ENCODE results near the gene BCOR. TPM values are rescaled to one million over a fixed set of nuclear protein-coding genes. Genes with fewer than 3 reads are reported as not detected.

The BCOR gene
- total RNA-seq, 1 experiment from 2014 or later = 28.8 TPM

DNA sequence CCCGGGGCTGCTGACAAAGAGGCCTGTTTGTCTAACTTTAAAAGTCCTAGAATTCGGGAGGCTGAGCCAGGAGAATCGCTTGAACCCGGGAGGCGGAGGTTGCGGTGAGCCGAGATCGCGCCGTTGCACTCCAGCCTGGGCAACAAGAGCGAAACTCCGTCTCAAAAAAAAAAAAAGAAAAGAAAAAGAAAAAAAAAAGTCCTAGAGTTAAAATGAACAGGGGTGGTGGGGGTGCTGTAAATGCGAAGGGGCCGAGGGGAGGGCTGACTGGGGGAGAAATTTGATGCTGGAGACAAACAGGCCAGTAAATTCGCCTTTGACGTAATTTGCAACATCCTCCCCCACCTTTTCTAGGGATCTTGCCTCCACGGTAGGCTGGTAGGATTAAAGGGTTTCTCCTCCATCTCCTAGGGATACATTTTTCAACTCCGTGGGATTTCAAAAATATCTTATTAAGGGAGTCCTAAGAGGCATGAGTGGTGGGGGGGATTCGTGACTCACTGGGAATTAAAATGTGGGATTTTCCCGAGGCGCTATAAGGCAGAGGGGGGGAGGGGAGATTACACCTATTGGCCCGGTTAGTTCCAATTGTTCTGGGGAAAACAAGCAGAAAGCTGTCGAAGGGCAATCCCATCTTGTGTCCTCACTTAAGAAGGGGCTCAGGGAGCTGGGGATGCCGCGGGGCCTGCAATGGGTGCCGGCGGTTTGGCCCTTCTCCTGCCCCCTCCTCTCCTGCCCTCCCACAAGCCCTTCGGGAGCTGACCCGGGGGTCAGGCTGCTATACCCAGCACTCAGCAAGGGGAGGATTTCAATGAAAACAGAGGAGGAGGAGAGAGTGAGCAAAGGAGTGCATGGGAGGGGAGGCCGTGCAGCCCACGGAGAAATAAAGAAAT lies 3.0 kb upstream of the BCOR start:
- DNase-seq (ENCODE audit: low spot score) = no peak
- in situ Hi-C loops (cut with HindIII; ENCODE audit: low sequenced_read_pairs) = no loop called here

DNA sequence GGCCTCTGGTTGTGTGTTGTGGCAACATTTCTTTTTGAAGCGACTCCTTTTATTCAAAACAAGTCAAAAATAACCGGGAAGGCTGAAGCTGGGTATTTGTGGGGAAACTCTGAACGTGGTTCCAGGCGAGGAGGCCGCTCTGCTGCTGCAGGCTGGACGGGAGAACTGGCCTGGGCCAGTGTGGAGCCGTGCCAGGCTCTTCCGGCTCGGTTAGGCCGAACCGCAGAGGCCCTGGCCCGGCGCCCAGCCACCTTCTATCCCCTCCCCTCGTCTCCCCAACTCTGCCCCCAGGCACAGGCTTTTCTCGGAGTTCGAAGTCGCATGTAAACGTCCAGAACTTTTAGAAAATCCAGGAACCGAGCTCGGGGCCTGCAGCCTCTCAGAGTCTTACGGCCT lies 2.4 kb upstream of the BCOR start:
- DNase-seq (ENCODE audit: low spot score) = no peak
- in situ Hi-C loops (cut with HindIII; ENCODE audit: low sequenced_read_pairs) = no loop called here

DNA sequence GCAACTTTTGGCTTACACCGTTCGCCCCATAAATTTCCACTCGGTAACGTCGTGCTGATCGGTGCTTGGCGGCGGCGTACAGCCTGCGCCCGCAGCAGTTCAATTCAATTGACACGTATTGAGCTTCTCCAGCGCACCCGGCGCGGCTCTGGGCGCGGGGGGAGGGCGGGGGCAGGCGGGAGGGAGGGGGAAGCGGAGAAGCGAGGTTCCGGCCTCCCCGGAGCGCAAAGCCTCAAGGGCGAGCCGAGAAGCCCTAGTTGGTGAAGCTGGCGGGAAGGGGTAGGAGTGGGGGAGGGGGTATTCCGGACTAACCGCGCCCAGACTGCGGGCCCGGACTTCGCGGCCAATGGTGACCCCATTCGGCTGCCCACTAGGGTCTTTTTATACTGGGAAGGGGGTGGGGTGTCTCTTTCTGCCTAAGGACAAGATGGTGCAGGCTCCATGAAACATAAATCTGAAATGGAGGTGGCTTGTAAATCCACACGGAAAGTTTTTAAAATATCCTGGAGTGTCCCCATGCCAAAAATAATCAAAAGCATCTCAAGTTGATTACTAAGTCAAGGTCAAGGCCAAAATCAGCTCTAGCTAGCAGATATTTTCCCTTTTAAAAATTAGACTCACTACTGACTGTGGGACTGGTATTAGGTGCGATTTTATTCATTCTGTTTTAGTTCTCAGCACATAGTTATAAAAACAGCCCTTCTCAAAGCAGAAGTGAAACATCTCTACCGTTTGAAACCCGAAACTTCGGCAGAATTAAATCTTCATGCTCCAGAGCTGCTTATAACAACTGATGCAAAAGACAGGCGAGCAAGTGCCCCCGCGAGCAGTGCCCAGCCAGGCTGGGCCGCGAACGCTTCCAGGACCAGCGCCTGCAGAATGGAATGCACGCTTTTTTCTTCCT lies 1.5 kb upstream of the BCOR start:
- in situ Hi-C loops (cut with HindIII; ENCODE audit: low sequenced_read_pairs) = no loop called here
- no peak for DNase-seq (ENCODE audit: low spot score)

DNA sequence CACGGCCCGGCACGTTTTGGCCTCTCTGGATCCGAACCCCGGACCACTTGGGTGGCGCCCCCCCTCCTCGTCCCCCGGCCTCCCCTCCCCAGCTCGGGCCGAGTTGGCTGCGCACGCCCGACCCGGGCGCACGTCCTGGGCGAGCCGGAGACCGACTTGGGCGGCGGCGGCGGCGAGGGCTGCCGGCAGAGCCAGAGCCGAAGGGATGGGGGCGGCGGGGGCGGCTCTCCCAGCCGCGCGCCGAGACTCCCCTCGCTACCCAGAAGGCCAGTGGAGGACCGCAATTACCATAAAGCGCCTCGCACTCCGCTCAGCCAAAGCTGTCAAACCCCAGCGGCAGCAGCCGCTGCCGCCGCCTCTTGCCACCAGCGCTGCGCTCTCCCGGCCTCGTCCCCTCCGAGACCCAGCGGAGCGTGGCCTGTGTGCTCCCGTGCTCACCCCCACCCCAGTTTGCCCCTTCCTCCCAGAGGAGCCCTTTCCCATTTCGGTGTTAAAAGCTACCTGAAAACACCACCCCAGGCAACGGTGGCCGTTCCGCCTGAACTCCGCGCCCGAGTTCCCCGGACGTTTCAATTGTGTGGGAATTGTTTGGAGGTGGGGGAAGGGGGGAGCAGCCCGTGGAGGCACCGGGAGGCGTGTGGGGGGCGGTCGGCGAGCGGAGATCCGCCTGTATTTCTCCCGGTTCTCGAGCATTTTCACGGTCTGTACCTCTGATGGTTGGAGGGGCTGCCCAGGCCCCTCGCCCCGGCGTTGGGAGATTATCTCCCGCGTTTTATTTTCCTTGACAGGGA lies 701 bp upstream of the BCOR start:
- peak; percentile 36 for DNase-seq (ENCODE audit: low spot score)
- in situ Hi-C loops (cut with HindIII; ENCODE audit: low sequenced_read_pairs) = no loop called here

DNA sequence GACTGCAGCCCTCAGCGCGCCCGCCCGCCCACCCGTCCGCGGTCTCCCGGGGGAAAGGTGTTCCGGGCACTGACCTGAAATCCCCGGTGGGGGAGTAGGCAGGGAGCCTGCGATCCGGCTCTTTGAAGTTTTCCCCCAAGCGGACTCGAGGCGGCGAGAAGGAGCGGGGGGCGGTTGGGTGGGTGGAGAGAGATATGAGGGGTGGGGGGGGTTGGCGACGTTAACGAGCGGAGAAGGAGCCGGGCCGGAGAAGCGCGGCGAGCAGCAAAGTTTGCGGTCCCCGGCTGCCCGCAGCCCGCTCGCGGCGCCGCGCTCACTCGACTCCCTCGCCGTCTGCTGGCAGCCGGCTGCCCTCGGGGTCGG lies 636 bp downstream of the BCOR start:
- in situ Hi-C loops (cut with HindIII; ENCODE audit: low sequenced_read_pairs) = no loop called here
- no peak for DNase-seq (ENCODE audit: low spot score)

DNA sequence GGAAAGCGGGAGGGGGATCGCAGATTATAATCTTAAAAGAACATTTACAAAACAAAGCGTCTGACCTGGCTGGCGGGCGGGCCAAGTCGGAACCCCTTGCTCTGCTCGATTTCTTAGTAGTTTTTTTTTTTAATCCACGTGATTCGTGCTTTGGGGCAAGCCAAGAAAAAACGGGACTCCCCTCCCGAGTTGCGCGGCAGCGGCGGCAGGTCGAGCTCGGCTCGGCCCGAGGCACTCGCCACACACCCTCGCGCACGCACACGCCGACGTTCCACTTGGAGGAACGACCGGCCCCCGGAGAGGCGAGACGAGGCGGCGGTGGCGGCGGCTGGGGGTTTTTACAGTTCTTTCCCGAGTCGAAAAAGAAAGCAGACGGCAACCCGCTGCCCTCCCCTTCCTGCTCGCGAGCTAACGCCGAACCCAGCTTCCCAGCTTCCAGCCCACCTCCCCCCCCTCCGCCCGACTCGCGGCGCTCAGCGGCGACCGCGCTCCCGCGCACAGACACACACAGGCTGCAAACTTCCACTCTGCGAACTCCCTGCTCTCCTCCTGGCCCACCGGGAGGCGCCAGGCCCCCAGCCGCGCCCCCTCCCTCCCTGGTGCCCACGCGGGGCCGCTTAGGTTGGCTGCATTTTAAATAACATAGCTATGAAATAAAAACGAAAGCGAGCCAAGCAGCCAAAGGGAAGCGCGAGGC lies 1.2 kb downstream of the BCOR start:
- in situ Hi-C loops (cut with HindIII; ENCODE audit: low sequenced_read_pairs) = no loop called here
- no peak for DNase-seq (ENCODE audit: low spot score)

DNA sequence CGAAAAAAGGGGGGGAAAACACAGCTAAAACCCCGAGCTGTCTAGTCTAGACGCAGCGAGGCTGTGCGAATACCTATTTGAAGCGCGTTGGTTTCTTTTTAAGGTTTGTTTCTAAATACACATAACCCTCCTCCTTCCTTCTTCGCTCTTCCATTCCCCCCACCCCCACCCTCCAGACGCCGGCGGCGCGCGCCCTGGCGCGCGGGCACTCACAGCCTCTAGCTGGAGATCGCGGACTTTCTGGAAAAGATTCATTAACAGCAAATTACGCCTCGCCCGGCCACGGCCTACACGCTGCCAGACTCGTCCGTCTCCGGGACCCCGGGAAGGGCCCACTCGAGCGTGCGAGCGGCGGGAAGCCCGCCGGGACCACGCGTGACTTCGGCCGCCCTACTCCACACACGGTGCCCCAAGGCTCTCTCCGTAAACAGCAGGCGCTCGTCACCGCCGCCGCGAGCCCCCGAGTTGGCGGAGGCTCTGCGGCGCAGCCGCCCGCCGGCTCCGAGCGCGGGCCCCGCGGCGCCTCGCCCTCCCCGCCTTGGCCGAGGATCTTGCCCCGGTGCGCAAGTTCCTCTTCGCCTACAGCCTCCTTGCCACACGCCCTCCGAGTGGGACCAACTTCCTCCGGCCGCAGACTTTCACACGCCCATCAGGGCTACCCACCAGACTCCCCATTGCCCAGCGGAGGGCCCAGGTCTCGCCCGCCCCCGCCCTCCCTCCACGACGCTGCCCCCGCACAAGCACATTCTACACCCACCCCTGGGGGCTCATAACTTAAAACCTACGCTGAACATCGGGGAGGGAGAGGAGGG lies 2.0 kb downstream of the BCOR start:
- in situ Hi-C loops (cut with HindIII; ENCODE audit: low sequenced_read_pairs) = no loop called here
- DNase-seq (ENCODE audit: low spot score) = no peak

DNA sequence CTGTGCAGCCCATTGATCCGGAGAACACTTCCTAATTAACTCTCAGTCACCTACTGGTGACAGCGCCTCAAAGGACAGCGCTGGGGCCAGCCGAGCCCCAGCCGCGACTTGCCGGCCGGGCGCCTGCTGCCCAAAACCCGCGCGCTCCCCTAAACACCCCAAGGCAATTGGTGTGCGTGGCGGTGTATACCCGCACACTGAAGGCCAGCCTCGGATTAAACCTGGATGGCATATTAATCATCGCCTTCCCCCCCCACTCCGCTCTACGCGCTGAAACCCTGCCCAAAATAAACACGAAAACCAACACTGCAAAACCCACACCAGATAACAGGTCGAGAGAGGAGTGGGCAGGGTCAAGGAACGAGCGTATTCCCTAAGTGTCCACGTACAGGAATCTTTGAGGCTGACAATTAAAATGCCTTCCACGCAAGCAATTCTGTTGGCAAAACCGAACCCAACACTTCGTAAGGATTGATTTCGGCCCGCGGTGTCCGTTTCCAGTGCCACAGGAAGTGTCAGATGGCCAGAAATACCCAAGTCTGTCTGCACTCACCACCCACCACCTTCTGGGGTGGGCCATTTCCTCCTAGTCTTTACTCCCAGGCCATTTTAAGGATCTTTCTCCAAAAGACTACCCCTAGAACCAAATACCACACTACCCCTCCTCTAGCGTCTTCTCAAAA lies 2.7 kb downstream of the BCOR start:
- in situ Hi-C loops (cut with HindIII; ENCODE audit: low sequenced_read_pairs) = no loop called here
- DNase-seq (ENCODE audit: low spot score) = no peak

DNA sequence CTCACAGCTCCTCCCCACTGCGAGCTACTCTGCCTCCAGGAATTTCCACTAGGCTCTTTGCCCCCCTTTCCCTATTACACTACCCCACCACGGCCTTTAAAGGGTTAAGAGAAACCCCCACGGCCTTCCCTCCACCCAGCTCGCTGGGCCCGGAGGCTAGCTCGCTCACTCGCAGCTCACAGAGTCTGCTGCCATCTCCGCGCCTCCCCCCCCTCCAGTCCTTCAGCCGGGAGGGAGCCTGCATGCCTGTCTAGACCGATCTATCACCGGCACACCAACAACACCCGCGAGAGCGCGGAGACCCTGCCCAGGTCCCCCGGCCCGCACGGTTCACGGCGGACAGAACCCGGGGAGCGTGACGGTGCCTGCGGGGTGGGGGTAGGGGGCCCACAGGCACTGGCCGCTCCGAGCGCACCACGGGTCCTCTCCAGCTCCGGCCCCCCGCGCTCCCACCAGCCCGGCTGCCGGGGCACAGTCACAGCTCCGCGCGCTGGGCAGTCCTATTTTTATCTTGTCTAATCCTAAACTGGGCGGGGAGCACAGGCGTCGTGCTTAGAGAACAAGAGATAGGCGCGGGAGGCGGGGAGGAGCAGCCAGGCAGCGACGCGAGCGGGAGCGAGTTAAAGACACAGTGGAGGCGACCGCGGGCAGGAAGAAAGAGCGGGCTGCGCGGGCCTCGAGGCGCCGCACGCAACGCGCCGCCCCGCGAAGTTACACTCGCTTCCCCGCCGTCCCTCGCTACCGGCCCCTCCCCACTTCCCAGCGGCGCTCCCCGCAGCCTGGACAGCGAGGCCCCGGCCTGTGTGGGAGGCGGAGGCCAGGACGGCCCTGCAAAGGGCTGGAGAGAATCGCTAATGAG lies 3.5 kb downstream of the BCOR start:
- peak; percentile 68 for DNase-seq (ENCODE audit: low spot score)

DNA sequence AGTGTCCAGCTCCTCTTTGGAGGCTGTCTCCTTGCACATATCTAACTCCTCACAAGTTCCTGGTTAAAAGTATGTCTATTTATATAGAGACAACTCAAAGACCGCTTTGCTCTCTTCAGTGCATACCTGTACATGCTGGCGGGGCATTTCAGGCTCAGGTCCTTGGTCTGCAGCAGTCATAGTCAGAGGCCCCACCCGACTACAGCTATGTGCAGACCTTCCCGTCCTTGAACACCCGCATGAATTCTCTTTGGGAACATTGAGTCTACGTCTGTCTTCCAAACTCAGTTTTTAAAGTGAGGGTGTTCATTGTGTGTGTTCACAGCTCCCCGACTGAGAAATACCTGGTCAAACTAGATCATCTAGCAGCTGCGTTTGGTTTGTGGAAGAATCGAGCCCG lies 4.2 kb downstream of the BCOR start:
- no peak for DNase-seq (ENCODE audit: low spot score)
- in situ Hi-C loops (cut with HindIII; ENCODE audit: low sequenced_read_pairs) = no loop called here

More for the DNA sequence above, 3.5 kb downstream of the BCOR start:
- in situ Hi-C loops (cut with HindIII; ENCODE audit: low sequenced_read_pairs) = no loop called here

DNA sequence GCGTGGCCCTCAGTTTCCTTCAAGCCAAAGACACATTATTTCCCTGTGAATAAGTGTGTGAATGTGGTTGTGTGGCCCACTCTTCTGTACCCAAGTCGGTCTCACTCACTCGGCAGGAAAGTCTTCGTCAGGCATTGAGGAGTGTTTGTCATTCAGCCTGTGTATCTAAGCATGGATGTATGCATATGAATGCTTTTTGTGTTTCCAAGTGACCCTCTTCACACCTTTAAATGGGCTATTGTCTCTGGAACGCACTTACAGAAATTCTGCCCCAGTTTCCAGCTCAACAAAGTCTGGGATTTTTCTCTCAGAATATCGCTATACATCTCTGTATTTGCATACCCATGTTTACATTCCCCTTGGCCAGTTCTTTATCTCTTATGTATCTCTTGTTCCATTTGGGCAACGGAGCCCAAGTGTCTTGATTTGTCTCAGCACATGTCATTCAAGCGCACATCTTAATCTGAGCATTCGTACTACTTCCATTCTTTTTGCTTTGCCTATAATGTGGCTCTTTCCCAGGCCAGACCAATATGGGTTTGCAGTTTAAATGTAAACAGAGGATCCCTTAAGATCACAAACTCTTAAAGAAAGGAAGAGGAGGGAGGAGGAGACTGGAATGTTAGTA lies 4.8 kb downstream of the BCOR start:
- DNase-seq (ENCODE audit: low spot score) = no peak
- in situ Hi-C loops (cut with HindIII; ENCODE audit: low sequenced_read_pairs) = no loop called here

DNA sequence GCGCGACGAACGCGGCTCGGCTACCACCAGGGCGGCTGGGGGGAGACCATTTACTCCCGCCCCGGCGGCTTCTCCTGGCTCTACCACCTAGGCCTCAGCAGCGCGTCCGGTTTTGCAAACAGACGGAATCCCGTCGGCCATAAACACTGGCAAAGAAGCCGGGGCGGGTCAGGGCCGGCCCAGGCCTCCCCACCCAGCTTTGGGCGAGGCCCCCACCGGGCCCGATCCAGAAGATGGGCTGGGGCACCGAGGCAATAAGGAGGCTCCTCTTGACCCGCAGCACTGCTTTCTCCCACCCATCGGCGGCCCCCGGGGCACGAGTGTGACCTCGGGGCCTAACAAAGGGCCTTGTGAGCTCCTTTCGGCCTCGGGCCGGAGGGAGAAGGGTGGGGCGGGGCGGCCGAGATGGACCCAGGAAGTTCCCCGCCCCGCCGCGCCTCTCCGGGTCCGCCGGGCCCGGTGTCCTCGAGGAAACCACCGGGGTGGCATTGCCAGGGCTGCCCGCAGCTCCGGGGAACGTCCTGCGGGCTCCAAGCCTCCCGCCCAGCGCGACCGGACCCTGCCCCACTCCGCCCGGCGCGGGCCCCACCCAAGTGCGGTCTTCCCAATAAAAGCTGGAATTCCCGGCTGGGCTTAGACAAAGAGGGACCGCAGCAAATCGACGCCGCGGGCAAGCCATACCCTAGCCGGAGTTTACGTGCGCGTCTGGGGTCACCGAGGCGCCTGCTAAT lies 5.9 kb downstream of the BCOR start:
- no peak for DNase-seq (ENCODE audit: low spot score)
- in situ Hi-C loops (cut with HindIII; ENCODE audit: low sequenced_read_pairs) = no loop called here

DNA sequence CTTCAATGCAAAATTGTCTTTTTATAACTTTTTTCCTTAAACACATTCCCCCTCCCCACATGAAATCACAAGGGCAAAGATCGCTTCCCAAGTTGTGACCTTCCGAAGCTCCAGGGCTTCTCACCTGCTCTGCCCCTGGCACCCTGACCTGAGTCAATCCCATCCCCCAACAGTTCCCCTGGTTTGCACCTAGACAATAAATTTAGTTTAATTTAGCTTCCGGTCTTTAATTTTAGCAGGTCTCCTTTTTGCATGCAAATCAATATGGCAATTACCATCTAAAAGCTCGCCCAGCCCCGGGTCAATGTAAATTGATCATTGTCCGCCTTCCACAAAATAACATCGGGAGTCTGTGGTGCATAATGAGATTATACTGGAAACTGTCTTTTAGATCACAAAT lies 6.8 kb downstream of the BCOR start:
- no peak for DNase-seq (ENCODE audit: low spot score)
- in situ Hi-C loops (cut with HindIII; ENCODE audit: low sequenced_read_pairs) = no loop called here

DNA sequence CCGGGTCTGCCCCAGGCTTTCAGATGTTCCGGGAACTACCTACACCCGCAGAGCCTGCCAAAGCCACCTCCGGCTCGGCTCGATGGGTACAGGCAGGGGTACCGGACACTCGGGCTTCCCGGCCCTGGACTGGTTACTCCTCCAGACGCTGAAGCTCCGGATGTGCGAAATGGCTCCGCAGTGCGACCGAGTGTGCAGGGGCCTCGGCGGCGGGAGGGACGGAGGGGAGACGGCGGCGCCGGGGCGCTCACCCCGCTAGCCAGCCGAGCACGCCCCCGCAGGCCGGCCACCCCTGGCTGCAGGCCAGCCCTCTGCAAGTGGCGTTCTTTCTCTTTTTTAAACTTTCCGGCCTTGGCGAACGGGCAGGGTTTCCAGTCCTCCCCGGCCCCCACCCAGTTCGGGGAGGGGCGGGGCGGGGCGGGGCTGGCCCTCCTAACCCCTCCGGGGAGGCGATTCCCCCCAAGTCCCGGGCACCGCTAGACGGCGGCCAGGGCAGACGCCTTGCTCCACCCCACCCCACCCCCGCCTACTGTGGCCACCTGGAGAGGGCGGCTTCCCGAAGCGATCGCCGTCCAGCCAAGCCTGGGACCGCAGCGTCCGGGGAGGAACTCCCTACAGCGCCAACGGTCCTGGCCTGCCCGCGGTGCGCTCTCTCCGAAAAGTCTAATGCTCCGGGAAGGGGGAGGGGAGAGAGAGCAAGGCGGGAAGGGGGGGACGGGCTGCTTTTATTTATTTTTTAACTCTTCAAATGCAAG lies 7.5 kb downstream of the BCOR start:
- DNase-seq (ENCODE audit: low spot score) = no peak
- in situ Hi-C loops (cut with HindIII; ENCODE audit: low sequenced_read_pairs) = no loop called here

All from G401 (cell line).